HepG2 (cell line): ENCODE results near the gene SOBP. TPM values are rescaled to one million over a fixed set of nuclear protein-coding genes. Genes with fewer than 3 reads are reported as not detected.

Experiments
- ATF5 ChIP-seq: sonication (generic); formaldehyde crosslinking; IDR thresholded peaks from 2 replicates; pipeline ENCODE4 v1.4.0; 2020; ENCODE audit warnings: mild to moderate bottlenecking, low read depth, missing genetic modification reagents
- HOXA5 ChIP-seq: sonication (generic); formaldehyde crosslinking; IDR thresholded peaks from 2 replicates; pipeline ENCODE4 v1.4.0; 2020; ENCODE audit warnings: missing genetic modification reagents
- JDP2 ChIP-seq: sonication (generic); formaldehyde crosslinking; IDR thresholded peaks from 2 replicates; pipeline ENCODE4 v1.8.1; 2022; ENCODE audit warnings: missing genetic modification reagents, borderline replicate concordance
- NAIF1 ChIP-seq: sonication (generic); formaldehyde crosslinking; IDR thresholded peaks from 2 replicates; pipeline ENCODE4 v1.5.0; 2020; ENCODE audit warnings: mild to moderate bottlenecking, missing genetic modification reagents, borderline replicate concordance
- RFX3 ChIP-seq: IDR thresholded peaks from 2 replicates; pipeline ENCODE4 v1.6.1; 2016; ENCODE audit warnings: missing biosample characterization, missing genetic modification reagents
- SKI ChIP-seq: fragments of 450-650 bp; IDR thresholded peaks from one replicate; pipeline ENCODE4 v1.6.1; 2018; ENCODE audit warnings: mild to moderate bottlenecking; ENCODE audit not compliant: partially characterized antibody
- ZBTB38 ChIP-seq: sonication (generic); formaldehyde crosslinking; IDR thresholded peaks from 2 replicates; pipeline ENCODE4 v1.5.1; 2020; ENCODE audit warnings: mild to moderate bottlenecking, missing genetic modification reagents
- ZFP36 ChIP-seq: fragments of 150-350 bp; IDR thresholded peaks from 2 replicates; pipeline ENCODE4 v1.6.1; 2018; ENCODE audit warnings: borderline replicate concordance, low read length, low read depth; ENCODE audit not compliant: partially characterized antibody
- ZNF160 ChIP-seq: sonication (generic); formaldehyde crosslinking; IDR thresholded peaks from 2 replicates; pipeline ENCODE4 v1.8.0; 2022; ENCODE audit warnings: mild to moderate bottlenecking, inconsistent platforms, missing genetic modification reagents
- ZNF557 ChIP-seq: sonication (generic); formaldehyde crosslinking; IDR thresholded peaks from 2 replicates; pipeline ENCODE4 v1.4.0; 2020; ENCODE audit warnings: missing genetic modification reagents
- ZNF619 ChIP-seq: sonication (generic); formaldehyde crosslinking; IDR thresholded peaks from 2 replicates; pipeline ENCODE4 v1.4.0; 2020; ENCODE audit warnings: mild to moderate bottlenecking, missing genetic modification reagents
- ZNF737 ChIP-seq: sonication (generic); formaldehyde crosslinking; IDR thresholded peaks from 2 replicates; pipeline ENCODE4 v1.5.0; 2020; ENCODE audit warnings: missing genetic modification reagents, mild to moderate bottlenecking, borderline replicate concordance
- ZNF740 ChIP-seq: sonication (generic); formaldehyde crosslinking; IDR thresholded peaks from 2 replicates; pipeline ENCODE4 v1.4.0; 2020; ENCODE audit warnings: missing genetic modification reagents
- ZNF776 ChIP-seq: sonication (generic); formaldehyde crosslinking; IDR thresholded peaks from 2 replicates; pipeline ENCODE4 v1.4.0; 2020; ENCODE audit warnings: mild to moderate bottlenecking, missing genetic modification reagents
- ZNF816 ChIP-seq: sonication (generic); formaldehyde crosslinking; IDR thresholded peaks from 2 replicates; pipeline ENCODE4 v1.8.0; 2022; ENCODE audit warnings: missing genetic modification reagents, mild to moderate bottlenecking, borderline replicate concordance
- polyA plus RNA-seq, 8 experiments: library from polyadenylated mRNA; depleted of rRNA in 3 of 8; stranded (reverse) in 7 of 8; unstranded in 1 of 8; fragments of >200 nt; fragmentation: Illumina TruSeq in 4 of 8; extraction: Trizol in 4 of 8; gene quantifications; 2 replicates each; pipeline versions ENCODE4 v1.2.1 to v1.2.3, GENCODE V29; 2011 to 2016; ENCODE audit warnings: low read depth in 4 of 8, missing spikeins in 1 of 8, mixed read lengths in 1 of 8; ENCODE audit not compliant: insufficient read depth in 1 of 8
- total RNA-seq, 5 experiments: library from RNA; depleted of rRNA; stranded (reverse); fragments of >200 nt; fragmentation: Illumina TruSeq; extraction: Trizol; gene quantifications; 2 replicates each; pipeline ENCODE4 v1.2.3, GENCODE V29; 2016; ENCODE audit warnings: low read depth in 1 of 5
- TF ChIP-seq, protein P1 (sequence below): sonication (generic); formaldehyde crosslinking; IDR thresholded peaks from 2 replicates; pipeline ENCODE4 v1.5.0; 2020; ENCODE audit warnings: mild to moderate bottlenecking, missing genetic modification reagents, borderline replicate concordance
- TF ChIP-seq, protein P2 (sequence below): sonication (generic); formaldehyde crosslinking; IDR thresholded peaks from 2 replicates; pipeline ENCODE4 v1.5.1; 2020; ENCODE audit warnings: missing genetic modification reagents, mild to moderate bottlenecking, borderline replicate concordance

SOBP gene
- total and polyA plus RNA-seq, 2 of the 13 experiments (the other 11 are each of a cell fraction or from before 2014, with no cell fraction given): 1.5 to 6.9 TPM

- TF ChIP-seq ZNF816 (CRISPR knock-in tag) (no peak), ATF5 (no peak), ZFP36 (no peak), ZNF557 (CRISPR knock-in tag) (no peak), RFX3 (CRISPR knock-in tag) (no peak), ZNF737 (no peak), ZNF160 (no peak), ZBTB38 (CRISPR knock-in tag) (0 out of 2 replicates have a peak, but pooled peaks have one; percentile 9), NAIF1 (CRISPR knock-in tag) (no peak), JDP2 (CRISPR knock-in tag) (no peak), SKI (no peak), ZNF619 (CRISPR knock-in tag) (no peak), ZNF776 (CRISPR knock-in tag) (no peak), ZNF740 (CRISPR knock-in tag) (no peak; the same call in 1 of the 2 replicates), HOXA5 (CRISPR knock-in tag) (no peak)
- TF ChIP-seq, protein P1, sequence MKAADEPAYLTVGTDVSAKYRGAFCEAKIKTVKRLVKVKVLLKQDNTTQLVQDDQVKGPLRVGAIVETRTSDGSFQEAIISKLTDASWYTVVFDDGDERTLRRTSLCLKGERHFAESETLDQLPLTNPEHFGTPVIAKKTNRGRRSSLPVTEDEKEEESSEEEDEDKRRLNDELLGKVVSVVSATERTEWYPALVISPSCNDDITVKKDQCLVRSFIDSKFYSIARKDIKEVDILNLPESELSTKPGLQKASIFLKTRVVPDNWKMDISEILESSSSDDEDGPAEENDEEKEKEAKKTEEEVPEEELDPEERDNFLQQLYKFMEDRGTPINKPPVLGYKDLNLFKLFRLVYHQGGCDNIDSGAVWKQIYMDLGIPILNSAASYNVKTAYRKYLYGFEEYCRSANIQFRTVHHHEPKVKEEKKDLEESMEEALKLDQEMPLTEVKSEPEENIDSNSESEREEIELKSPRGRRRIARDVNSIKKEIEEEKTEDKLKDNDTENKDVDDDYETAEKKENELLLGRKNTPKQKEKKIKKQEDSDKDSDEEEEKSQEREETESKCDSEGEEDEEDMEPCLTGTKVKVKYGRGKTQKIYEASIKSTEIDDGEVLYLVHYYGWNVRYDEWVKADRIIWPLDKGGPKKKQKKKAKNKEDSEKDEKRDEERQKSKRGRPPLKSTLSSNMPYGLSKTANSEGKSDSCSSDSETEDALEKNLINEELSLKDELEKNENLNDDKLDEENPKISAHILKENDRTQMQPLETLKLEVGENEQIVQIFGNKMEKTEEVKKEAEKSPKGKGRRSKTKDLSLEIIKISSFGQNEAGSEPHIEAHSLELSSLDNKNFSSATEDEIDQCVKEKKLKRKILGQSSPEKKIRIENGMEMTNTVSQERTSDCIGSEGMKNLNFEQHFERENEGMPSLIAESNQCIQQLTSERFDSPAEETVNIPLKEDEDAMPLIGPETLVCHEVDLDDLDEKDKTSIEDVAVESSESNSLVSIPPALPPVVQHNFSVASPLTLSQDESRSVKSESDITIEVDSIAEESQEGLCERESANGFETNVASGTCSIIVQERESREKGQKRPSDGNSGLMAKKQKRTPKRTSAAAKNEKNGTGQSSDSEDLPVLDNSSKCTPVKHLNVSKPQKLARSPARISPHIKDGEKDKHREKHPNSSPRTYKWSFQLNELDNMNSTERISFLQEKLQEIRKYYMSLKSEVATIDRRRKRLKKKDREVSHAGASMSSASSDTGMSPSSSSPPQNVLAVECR (CRISPR knock-in tag): peak; percentile 66
- TF ChIP-seq, protein P2, sequence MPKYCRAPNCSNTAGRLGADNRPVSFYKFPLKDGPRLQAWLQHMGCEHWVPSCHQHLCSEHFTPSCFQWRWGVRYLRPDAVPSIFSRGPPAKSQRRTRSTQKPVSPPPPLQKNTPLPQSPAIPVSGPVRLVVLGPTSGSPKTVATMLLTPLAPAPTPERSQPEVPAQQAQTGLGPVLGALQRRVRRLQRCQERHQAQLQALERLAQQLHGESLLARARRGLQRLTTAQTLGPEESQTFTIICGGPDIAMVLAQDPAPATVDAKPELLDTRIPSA (CRISPR knock-in tag): no peak
Measured at GRCh38 chr6:107488875-107489635, 862 bp upstream of the SOBP start (continued).
